D721Med (cell line): ENCODE results near the gene EEFSEC.

Experiments used
- DNase-seq: peaks from one replicate; pipeline ENCODE4 v3.0.0; 2011; ENCODE audit warnings: low spot score; ENCODE audit not compliant: insufficient read length
- FAIRE-seq: peaks from 2 replicates; lab custom pipeline; 2011; peaks lifted over from hg19 to GRCh38; lab: Jason Lieb, UNC
- CTCF ChIP-seq: IDR thresholded peaks from 2 replicates; pipeline ENCODE4 v1.5.1; 2012; ENCODE audit warnings: mild to moderate bottlenecking, control low read depth; ENCODE audit not compliant: insufficient read depth; ENCODE audit errors: missing control alignments

EEFSEC gene

GRCh38 chr3:128347282-128347681, 194.0 kb downstream of the EEFSEC start:
- no peak for TF ChIP-seq CTCF
- FAIRE-seq, result no peak
- DNase-seq, result no peak

GRCh38 chr3:128348075-128348474, 194.8 kb downstream of the EEFSEC start:
- DNase-seq, result no peak
- no peak for TF ChIP-seq CTCF
- no peak for FAIRE-seq

- no peak for TF ChIP-seq CTCF
- DNase-seq (no peak), FAIRE-seq (no peak)
Measured at GRCh38 chr3:128348805-128349531, 195.7 kb downstream of the EEFSEC start.

- DNase-seq (no peak), FAIRE-seq (no peak)
- no peak for TF ChIP-seq CTCF
Measured at GRCh38 chr3:128349963-128350599, 196.8 kb downstream of the EEFSEC start.

- DNase-seq (no peak), FAIRE-seq (no peak)
Measured at GRCh38 chr3:128351546-128351945, 198.3 kb downstream of the EEFSEC start.

GRCh38 chr3:128352326-128352725, 199.0 kb downstream of the EEFSEC start:
- DNase-seq (no peak), FAIRE-seq (no peak)
- no peak for TF ChIP-seq CTCF

More at GRCh38 chr3:128351546-128351945, 198.3 kb downstream of the EEFSEC start:
- no peak for TF ChIP-seq CTCF
